IPS-NIHi7 (cell line): Measurements from ENCODE around the gene RPL39.
"Not testable (repeated sequence)": the region's sequence is repeated elsewhere in the genome, so short reads cannot be mapped to it uniquely, and the experiment has no call there.

Experiments
- DNase-seq: peaks from one replicate; pipeline ENCODE4 v3.0.0; 2012; ENCODE audit warnings: mixed read lengths; ENCODE audit errors: extremely low spot score

RPL39 gene

DNA sequence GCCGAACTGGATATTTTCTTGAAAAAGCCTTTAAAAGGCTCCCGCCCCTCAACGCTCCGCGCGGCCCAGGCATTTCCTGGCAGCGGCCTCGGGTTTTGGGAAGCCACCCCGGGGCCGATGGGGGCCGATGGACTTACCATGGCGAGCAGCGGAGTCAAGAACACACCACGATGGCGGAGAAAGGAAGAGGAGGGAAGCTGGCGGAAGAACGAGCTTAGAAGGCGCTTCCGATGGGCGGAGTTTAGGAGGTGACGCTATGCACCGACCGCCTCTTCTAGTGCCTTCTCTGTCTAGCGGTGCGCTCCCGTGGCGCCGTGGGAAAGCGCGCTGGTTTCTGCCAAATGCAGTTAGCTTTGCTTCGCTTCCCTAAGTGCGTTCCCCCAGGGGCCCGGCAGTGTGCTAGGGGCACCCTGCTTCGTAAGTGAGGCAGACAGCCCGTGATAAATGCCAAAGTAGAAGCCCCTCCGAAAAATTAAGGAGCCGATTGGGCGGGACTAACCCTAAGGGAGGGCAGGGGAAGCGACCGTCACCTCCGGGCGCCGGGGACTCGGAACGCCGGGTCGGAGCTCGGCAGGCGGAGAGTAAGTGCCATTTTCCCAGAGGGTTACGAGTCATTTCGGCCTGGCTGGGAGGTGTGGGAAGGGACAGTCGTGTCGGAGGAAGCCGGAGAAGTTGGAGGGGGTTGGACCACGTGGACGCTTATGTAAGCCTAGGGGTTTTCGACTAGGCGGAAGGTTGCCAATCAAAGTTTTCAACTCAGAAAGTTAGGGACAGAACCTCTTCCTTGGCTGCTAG, at the start of gene RPL39:
Gene RPL39, minus strand, starts transcription at position 194 of the 795 bp plus-strand sequence. Its CDS starts 54 bp downstream, at position 140.
- DNase-seq = peak; percentile 66

DNA sequence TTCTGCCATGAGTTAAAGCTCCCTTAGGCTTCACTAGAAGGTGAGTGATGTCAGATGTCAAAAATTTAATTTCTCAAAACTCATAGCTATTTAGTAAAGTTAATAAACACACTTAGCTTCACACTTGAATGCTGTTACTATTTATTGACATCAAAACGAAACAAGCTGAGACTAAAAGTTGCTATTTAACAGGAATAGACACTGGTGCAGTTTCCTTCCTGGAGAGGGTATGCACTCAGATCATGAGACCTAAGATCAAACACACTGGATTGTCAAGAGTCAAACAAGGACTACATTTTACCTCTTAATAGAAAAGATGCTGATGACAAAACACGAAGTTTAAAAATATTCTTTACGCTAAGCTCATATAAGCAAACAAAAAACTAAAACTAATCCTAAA, 42.5 kb upstream of the RPL39 start:
- no peak for DNase-seq

DNA sequence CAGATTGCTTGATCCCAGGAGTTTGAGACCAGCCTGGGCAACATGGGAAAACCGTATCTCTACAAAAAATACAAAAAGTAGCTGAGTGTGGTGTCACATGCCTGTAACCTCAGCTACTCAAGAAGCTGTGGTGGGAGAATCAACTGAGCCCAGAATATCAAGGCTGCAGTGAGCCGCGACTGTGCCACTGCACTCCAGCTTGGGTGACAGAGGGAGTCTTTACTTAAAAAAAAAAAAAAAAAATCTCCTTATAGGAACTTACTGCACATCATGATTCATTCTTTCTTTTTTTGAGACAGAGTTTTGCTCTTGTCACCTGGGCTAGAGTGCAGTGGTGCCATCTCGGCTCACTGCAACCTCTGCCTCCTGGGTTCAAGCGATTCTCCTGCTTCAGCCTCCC, 37.0 kb upstream of the RPL39 start:
- no peak for DNase-seq

DNA sequence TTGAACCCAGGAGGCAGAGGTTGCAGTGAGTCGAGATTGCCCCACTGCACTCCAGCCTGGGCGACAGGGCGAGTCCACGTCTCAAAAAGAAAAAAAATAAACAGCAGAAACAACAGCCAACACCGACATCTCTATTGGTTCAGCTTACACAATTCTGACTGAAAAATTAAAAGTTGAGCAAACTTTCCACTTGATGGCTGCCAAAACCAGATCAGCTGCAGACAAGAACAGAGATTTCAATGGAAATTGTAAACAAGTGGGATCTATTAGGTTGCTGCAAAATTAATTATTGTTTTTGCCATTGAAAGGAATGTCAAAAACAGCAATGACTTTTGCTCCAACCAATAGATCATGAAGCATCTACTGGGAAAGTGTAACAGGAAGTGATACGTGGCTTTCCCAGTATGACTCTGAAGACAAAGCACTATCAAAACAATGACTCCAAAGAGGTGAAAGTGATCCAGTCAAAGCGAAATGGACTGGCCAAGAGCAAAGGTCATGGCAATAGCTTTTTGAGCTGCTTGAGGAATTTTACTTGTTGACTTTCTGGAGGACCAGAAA, 35.0 kb upstream of the RPL39 start:
- no peak for DNase-seq

DNA sequence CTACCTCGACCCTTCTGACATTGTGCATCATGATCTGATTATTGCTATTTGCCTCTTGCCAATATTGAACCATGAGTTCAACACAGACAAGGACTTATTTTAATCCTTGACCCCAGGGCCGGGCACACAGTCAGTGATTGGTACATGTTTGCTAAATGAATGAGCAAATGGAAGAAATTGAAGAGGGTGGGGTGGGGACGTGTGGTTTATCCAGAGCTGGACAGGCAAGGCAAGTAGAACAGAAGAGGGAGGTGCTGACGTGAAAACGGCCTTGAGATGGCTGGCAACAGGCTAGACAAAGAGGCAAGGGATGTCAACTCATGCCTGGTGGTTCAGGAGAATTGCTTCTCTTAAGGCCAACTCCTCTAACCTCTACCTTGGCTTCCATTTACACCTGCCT, 32.8 kb upstream of the RPL39 start:
- not testable (repeated sequence) for DNase-seq

DNA sequence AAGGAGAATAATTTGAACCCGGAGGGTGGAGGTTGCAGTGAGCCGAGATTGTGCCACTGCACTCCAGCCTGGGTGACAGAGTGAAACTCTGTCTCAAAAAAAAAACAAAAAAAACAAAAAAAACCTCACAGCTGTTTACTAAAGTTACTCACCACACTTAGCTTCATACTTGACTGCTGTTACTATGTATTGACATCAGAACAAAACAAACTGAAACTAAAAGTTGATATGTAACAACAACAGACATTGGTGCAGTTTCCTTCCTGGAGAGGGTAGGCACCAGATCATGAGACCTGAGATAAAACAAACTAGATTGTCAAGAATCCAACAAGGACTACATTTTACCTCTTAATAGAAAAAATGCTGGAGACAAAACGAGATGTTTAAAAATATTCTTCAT, 30.3 kb upstream of the RPL39 start:
- not testable (repeated sequence) for DNase-seq

DNA sequence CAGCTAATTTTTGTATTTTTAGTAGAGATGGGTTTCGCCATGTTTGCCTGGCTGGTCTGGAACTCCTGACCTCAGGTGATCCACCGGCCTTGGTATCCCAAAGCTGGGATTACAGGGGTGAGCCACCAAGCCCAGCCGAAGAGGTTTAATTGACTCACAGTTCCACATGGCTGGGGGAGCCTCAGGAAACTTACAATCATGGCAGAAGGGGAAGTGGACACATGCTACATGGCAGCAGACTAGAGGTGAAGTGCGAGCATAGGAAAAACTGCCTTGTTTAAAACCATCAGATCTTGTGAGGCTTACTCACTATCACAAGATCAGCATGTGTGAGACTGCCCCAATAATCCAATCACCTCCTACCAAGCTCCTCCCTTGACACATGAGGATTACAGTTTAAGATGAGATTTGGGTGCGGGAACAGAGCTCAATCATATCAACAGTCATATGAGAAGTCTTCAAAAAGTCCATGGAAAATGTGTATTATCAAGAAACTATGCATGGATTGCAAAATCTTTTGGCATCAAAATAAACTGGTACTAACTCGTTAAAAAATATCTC, 25.8 kb upstream of the RPL39 start:
- no peak for DNase-seq

DNA sequence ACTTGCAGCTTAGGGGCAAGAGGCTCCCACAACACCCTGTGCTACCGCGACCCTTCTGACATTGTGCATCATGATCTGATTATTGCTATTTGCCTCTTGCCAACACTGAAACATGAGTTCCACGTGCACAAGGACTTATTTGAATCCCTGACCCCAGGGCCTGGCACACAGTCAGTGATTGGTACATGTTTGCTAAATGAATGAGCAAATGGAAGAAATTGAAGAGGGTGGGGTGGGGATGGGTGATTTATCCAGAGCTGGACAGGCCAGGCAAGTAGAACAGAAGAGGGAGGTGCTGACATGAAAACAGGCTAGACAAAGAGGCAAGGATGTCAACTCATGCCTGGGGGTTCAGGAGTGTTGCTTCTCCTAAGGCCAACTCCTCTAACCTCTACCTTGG, 24.9 kb upstream of the RPL39 start:
- DNase-seq = no peak

DNA sequence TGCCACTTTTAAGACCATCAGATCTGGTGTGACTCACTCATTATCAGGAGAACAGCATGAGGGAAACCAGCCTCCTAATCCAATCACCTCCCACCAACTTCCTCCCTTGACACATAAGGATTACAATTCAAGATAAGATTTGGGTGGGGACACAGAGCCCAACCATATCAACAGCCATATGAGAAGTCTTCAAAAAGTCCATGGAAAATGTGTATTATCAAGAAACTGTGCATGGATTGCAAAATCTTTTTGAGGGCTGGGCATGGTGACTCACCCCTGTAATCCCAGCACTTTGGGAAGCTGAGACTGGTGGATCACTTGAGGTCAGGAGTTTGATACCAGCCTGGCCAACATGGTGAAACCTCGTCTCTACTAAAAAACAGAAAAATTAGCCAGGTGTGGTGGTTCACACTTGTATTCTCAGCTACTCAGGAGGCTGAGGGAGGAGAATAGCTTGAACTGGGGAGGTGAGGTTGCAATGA, 17.8 kb upstream of the RPL39 start:
- DNase-seq = no peak

DNA sequence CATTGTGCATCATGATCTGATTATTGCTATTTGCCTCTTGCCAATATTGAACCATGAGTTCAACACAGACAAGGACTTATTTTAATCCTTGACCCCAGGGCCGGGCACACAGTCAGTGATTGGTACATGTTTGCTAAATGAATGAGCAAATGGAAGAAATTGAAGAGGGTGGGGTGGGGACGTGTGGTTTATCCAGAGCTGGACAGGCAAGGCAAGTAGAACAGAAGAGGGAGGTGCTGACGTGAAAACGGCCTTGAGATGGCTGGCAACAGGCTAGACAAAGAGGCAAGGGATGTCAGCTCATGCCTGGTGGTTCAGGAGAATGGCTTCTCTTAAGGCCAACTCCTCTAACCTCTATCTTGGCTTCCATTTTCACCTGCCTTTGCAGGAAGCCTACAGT, 17.0 kb upstream of the RPL39 start:
- not testable (repeated sequence) for DNase-seq

DNA sequence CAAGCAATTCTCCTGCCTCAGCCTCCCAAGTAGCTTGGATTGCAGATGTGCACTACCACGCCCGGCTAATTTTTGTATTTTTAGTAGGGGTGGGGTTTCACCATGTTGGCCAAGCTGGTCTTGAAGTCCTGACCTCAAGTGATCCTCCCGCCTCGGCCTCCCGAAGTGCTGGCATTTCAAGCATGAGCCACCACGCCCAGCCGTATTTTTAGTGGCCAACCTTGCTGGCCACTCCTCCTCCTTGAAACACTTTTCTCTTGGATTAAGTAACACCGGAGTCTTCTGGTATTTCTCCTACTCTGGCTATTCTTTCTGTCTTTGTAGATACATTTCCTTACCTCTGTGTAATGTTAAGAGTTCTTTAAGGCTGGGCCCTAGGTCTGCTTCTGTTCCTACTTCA, 11.1 kb upstream of the RPL39 start:
- no peak for DNase-seq

DNA sequence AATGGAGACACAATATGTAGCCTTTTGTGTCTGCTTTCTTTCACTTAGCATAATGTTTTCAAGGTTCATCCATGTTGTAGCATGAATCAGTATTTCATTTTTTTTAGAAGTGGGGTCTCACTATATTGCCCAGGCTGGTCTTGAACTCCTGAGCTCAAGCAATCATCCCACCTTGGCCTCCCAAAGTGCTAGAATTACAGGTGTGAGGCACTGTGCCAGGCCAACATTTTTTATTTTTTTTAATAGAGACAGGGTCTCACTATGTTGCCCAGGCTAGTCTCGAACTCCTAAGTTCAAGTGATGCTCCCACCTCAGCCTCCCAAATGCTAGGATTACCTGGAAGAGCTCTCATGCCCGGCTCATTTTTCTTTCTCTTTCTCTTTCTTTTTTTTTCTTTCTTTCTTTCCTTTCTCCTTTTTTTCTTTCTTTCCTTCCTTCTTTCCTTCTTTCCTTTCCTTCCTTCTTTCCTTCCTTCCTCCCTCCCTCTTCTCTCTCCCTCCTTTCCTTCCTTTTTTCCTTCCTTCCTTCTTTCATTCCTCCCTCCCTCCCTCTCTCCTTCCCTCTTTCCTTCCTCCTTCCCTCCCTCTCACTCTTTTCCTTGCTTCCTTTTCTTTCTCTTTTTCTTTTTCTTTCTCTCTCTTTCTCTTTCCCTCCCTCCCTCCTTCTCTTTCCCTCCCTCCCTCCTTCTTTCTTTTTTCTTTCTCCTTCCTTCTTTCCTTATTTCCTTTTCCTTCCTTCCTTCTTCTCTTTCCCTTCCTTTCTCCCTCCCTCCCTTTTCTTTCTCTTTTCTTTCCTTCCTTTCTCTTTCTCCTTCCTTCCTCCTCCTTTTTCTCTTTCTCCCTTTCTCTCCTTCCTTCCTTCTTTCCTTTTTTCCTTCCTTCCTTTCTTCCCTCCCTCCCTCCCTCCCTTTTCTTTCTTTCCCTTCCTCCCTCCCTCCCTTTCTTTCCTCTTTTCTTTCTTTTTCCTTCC, 10.1 kb upstream of the RPL39 start:
- no peak for DNase-seq

DNA sequence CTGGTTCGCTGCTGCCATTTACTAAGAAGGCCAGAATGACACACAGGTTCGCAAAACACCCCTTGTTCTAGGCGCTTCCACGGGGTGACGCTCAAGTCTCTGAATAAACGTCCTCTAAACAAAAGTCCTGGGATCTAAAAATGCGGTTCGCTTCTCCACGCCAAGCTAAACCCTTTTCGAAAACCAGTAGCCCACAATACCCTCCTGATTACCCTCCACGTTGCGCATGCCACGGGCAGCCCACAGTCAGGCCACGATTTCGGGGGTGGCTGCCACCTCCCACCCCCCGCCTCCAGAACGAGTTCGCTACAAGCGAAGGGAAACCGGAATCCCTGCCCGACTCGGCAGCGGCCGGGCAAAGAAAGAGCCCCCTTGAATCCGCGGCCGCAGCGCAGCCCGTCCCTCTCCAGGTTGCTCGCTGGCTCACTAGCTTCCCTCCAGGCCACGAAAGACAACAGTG, 423 bp downstream of the RPL39 start:
- DNase-seq = no peak

DNA sequence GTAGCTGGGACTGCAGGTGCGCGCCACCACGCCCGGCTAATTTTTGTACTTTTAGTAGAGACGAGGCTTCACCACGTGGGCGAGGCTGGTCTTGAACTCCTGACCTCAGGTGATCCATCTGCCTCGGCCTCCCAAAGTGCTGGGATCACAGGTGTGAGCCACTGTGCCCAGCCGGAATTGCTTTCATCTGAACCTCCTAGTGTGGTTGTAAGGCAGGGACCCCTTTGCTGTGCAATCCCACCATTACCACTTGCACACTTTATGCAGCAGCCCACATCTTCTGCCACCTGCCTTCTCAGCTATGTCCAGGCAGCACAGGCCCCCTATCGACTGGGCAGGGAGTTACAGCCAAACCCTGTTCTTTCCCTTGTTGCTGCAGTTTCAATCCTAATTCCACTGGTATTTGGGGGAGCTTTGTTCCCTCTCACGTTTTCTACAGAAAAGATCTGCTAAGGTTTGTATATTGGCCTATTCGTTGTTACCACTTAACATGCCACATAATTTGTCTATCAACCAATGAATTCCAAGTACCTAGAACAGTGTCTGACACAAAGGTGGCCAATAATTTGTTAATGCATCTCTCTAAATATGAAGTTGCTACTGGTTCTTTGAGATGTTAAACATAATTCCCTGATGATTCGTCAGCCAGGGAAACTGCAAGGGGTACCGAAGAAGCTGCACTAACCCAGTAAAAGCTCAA, 6.5 kb downstream of the RPL39 start:
- DNase-seq = peak; percentile 28

DNA sequence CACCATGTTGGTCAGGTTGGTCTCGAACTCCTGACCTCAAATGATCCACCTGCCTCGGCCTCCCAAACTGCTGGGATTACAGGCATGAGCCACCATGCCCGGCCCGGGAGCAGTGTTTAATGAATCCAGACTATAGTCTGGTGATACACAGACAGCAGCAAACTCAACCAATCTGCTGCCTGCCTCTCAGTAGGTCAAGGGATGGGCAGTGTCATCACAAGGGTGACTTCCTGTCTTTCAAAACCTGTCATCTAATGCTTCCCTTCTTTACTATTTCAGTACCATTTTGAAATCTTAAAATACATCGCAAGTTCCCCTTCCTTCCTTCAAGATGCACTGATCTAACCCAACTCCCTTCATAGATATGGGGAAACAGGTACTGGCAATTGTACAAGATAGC, 8.4 kb downstream of the RPL39 start:
- no peak for DNase-seq

DNA sequence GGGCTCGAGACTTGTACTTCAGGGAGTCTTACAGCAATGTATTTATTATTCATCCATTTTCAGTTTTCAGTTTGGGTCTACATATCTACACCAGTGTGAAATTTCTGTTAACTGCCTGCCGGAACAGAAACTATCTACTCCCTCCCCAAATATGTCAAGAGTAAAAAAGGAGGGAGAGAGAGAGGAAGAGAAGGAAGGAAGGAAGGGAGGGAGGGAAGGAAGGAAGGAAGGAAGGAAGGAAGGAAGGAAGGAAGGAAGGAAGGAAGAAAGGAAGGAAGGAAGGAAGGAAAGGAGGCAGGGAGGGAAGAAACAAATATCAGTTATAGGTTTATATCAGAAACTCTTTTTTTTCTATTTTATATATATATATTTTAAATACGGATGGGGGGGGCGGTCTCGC, 12.6 kb downstream of the RPL39 start:
- DNase-seq = no peak

DNA sequence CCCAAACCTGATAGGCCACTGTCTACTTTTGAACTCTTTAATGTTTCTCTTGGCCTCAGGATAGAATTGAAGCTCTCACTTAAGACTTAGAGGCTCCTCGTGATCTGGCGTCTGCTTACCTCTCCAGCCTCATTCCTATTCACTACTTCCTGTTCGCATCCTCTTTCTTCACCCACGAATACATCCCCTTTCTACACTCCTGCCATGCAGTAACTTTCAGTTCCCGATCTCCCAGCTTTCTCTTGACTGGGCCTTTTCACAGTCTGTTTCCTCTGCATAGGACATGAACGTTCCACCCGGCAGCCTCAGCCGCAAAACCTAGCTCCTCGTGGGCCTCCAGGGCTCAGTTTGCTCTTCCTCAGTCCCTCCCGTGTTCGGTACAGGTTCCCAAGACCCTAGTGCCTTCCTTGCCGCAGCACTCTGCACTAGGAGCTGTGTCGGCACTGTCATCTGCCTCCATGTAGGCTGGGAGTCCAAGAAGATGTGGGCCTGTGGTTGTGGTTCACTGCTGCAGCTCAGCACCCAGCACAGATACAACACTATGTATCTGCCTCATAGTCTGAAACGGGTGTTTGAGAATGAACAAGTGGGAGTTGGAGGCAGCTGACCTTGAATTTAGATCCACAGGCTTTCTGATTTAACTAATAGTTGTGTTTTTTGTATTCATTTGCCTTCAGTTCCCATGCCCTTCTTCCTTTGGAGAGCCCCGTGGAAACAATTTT, 15.8 kb downstream of the RPL39 start:
- DNase-seq = no peak

DNA sequence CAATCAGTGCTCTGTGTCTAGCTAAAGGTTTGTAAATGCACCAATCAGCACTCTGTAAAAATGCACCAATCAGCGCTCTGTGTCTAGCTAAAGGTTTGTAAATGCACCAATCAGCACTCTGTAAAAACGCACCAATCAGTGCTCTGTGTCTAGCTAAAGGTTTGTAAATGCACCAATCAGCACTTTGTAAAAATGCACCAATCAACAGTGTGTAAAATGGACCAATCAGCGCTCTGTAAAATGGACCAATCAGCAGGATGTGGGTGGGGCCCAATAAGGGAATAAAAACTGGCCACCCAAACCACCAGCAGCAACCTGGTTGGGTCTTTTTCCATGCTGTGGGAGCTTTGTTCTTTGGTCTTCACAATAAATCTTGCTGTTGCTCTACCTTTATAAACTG, 22.0 kb downstream of the RPL39 start:
- not testable (repeated sequence) for DNase-seq

DNA sequence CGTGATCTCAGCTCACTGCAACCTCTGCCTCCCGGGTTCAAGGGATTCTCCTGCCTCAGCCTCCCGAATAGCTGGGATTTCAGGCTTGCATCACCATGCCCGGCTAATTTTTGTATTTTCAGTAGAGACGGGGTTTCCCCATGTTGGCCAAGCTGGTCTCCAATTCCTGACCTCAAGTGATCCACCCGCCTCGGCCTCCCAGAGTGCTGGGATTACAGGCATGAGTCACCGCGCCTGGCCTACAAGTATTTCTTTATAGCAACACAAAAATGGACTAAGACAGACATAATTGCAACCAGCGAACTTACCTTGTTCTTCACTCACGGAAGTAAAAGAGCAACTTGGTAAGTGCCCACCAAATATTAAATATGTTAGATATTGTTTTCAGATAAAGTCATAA, 23.0 kb downstream of the RPL39 start:
- not testable (repeated sequence) for DNase-seq

DNA sequence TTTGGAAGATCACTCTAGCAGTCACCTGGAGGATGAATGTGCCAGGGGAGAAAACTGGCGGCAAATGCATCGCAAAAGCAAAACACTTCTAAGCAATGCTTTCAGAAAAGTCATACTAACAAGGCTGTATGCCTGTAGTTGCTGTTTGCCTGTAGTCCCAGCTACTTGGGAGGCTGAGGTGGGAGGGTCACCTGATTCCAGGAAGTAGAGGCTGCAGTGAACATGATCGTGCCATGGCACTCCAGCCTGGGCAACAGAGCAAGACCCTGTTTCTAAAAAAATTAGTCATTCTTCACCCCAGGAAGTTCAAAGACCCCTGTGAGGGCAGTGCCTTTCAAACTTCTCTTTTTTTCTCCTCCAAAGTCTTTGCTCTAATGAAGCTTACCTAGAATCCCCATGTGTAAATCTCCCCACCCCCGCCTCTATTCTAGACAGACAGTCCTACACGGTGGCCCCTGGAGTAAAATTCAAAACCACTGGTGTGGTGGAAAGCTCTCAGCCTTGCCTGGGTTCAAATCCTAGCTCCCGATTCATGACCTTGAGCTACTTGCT, 27.5 kb downstream of the RPL39 start:
- DNase-seq = no peak
